Thoracic aorta (tissue), 2 donors: ENCODE measurements around the gene SFR1. TPM values are rescaled to one million over a fixed set of nuclear protein-coding genes. Genes with fewer than 3 reads are reported as not detected.

Experiments used
- ATAC-seq: fragments of 150-250 bp; one replicate; pipeline ENCODE4 v1.8.0; 2017; ENCODE audit warnings: low read depth; ENCODE audit not compliant: insufficient number of reproducible peaks, low FRiP score
- DNase-seq: peaks from one replicate; pipeline ENCODE4 v3.0.0-alpha.2; 2020; ENCODE audit warnings: low spot score
- H3K27ac ChIP-seq, 2 donors: fragments of 200-600 bp; sonication (generic); 1 replicate in 1 of 2; 2 replicates in 1 of 2; pipeline ENCODE4 v1.5.1; 2016; ENCODE audit warnings: mild to moderate bottlenecking in 2 of 2, moderate library complexity in 2 of 2
- H3K27me3 ChIP-seq: fragments of 200-600 bp; sonication (generic); replicated peaks from 2 replicates; pipeline ENCODE4 v1.6.0; 2016; ENCODE audit warnings: mild to moderate bottlenecking; ENCODE audit not compliant: insufficient read depth
- H3K36me3 ChIP-seq: fragments of 200-600 bp; sonication (generic); one replicate; pipeline ENCODE4 v1.5.1; 2016
- H3K4me1 ChIP-seq, 2 donors: fragments of 200-600 bp; sonication (generic); 1 replicate in 1 of 2; 2 replicates in 1 of 2; pipeline versions ENCODE4 v1.5.1 to v1.6.0; 2016; ENCODE audit warnings: low read depth in 2 of 2, mild to moderate bottlenecking in 1 of 2; ENCODE audit not compliant: control insufficient read depth in 1 of 2
- H3K4me3 ChIP-seq: fragments of 200-600 bp; sonication (generic); 2 replicates; pipeline ENCODE4 v1.5.1; 2016; ENCODE audit warnings: mild to moderate bottlenecking
- H3K9me3 ChIP-seq: fragments of 200-600 bp; sonication (generic); 2 replicates; pipeline ENCODE4 v1.5.1; 2016
- total RNA-seq, 2 donors: library from RNA; depleted of rRNA; stranded (reverse); fragments of >200 nt; gene quantifications; one replicate each; pipeline versions ENCODE4 v1.1.0 to v1.2.3, GENCODE V29; 2016
- TF ChIP-seq, protein P1 (sequence below): fragments of 200-600 bp; sonication (generic); IDR thresholded peaks from one replicate; pipeline ENCODE4 v1.5.1; 2019; ENCODE audit warnings: antibody characterized with exemption

The SFR1 gene
- total RNA-seq, 2 donors from 2014 or later, result 4.9 to 7.4 TPM

DNA sequence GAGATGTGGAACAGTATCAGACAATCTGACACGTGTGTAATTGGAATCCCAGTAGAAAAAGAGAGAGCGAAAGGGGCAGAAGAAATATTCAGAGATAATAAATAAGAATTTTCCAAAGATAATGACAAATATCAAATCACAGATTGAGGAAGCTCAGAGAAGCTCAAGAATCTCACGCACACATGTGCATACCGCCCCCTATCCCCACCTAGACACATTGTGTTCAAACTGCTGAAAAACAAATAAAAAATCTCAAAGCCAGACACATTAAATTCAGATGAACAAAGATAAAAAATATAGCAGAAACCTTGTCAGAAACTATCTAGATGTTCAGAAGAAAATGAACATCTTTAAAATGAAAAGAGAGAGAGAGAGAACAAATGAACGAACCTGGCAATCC is 17.2 kb downstream of the SFR1 start:
- DNase-seq (no peak), ATAC-seq (no peak)
- no peaks in the 10 kb centered on the region for H3K4me1 ChIP-seq
- H3K4me3 ChIP-seq, result no peak overlapping the region
- H3K36me3 ChIP-seq, result no peaks in the 10 kb centered on the region
- no peaks in the 10 kb centered on the region for H3K27me3 ChIP-seq
- no peak overlapping the region for H3K27ac ChIP-seq
- H3K9me3 ChIP-seq, result no peaks in the 10 kb centered on the region
- TF ChIP-seq, protein P1, sequence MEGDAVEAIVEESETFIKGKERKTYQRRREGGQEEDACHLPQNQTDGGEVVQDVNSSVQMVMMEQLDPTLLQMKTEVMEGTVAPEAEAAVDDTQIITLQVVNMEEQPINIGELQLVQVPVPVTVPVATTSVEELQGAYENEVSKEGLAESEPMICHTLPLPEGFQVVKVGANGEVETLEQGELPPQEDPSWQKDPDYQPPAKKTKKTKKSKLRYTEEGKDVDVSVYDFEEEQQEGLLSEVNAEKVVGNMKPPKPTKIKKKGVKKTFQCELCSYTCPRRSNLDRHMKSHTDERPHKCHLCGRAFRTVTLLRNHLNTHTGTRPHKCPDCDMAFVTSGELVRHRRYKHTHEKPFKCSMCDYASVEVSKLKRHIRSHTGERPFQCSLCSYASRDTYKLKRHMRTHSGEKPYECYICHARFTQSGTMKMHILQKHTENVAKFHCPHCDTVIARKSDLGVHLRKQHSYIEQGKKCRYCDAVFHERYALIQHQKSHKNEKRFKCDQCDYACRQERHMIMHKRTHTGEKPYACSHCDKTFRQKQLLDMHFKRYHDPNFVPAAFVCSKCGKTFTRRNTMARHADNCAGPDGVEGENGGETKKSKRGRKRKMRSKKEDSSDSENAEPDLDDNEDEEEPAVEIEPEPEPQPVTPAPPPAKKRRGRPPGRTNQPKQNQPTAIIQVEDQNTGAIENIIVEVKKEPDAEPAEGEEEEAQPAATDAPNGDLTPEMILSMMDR, result no peak

DNA sequence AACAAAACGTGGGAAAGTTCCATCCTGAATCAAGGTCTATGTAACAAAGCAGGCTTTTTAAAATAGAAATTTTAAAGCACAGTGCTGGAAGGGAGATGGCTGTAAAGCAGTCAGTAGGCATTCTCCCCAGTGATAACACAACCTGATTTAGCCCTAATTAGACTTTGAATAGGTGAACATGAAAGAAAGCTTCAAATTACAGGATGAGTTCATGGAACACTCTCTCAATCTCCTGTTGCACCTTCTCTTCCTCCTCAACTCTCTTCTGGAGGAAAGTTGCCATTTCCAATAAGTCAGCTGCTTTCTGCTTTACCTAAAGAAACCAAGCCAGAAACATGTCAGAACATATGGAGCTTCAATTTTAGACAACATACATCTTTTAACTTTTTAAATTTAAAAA is 20.1 kb downstream of the SFR1 start:
- DNase-seq (no peak), ATAC-seq (no peak)
- Histone ChIP-seq H3K4me3 (no peak overlapping the region), H3K9me3 (no peaks in the 10 kb centered on the region), H3K4me1 (no peaks in the 10 kb centered on the region), H3K27me3 (no peaks in the 10 kb centered on the region), H3K27ac (no peak overlapping the region), H3K36me3 (no peaks in the 10 kb centered on the region)
- TF ChIP-seq, protein P1, result no peak

GRCh38 chr10:104143829-104144228 is 21.9 kb downstream of the SFR1 start:
- Histone ChIP-seq H3K36me3 (no peaks in the 10 kb centered on the region), H3K4me3 (no peak overlapping the region), H3K27ac (no peak overlapping the region), H3K4me1 (no peaks in the 10 kb centered on the region), H3K9me3 (no peaks in the 10 kb centered on the region), H3K27me3 (no peaks in the 10 kb centered on the region)
- DNase-seq, result no peak
- TF ChIP-seq, protein P1, result no peak
- ATAC-seq, result no peak

GRCh38 chr10:104144931-104145330 is 23.0 kb downstream of the SFR1 start:
- DNase-seq, result no peak
- no peaks in the 10 kb centered on the region for H3K9me3 ChIP-seq
- no peaks in the 10 kb centered on the region for H3K36me3 ChIP-seq
- no peak overlapping the region for H3K4me3 ChIP-seq
- no peaks in the 10 kb centered on the region for H3K27me3 ChIP-seq
- H3K27ac ChIP-seq, result no peak overlapping the region
- no peak for ATAC-seq
- no peaks in the 10 kb centered on the region for H3K4me1 ChIP-seq
- TF ChIP-seq, protein P1, result no peak

GRCh38 chr10:104146882-104147281 is 24.9 kb downstream of the SFR1 start:
- Histone ChIP-seq H3K4me3 (no peak overlapping the region), H3K27ac (no peak overlapping the region), H3K9me3 (peaks cover 2% of the 10 kb centered on the region), H3K4me1 (no peaks in the 10 kb centered on the region), H3K36me3 (no peaks in the 10 kb centered on the region), H3K27me3 (no peaks in the 10 kb centered on the region)
- ATAC-seq, result no peak
- no peak for DNase-seq
- TF ChIP-seq, protein P1, result no peak
